Gastroesophageal sphincter (tissue), 3 donors: Measurements from ENCODE around the gene TPM1.

Source experiments
- CTCF ChIP-seq, 4 experiments: fragments of 200-600 bp in 2 of 4; fragments of 450-650 bp in 2 of 4; sonication (generic) in 1 of 4; IDR thresholded peaks; one replicate each; pipeline ENCODE4 v1.5.1; 2017 to 2019; ENCODE audit warnings: antibody characterized with exemption in 4 of 4, mild to moderate bottlenecking in 2 of 4, moderate library complexity in 2 of 4
- POLR2A ChIP-seq, 2 donors: fragments of 450-650 bp; IDR thresholded peaks; one replicate each; pipeline ENCODE4 v1.6.1; 2017; ENCODE audit warnings: antibody characterized with exemption in 2 of 2, mild to moderate bottlenecking in 2 of 2, moderate library complexity in 1 of 2

DNA sequence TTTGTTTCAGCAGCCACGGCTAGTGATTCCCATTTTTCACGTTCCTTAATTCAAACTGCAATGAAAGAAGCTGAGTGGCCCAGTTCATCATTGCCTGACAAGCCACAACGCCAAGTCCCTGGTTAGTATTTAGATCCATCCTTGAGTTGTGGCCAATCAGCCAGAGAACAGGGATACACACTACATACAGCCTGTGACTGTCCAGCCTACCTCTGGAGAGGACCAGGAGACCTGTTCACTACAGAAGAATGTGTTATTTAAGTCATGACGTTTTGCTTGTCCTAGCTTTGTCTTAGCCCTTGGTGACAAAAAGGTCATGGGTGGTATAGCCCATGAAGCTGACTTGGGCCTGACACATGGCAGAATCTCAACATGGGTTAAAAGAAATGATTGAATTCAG lies 2.7 kb upstream of the TPM1 start:
- TF ChIP-seq POLR2A (IDR thresholded peaks at IDR 0.05) (no peak), CTCF (IDR thresholded peaks at IDR 0.05) (no peak)
